GM12873 (cell line): ENCODE data around the gene KIAA0319L.
A peak's percentile ranks its signal among the peaks of the same experiment; 100 is the strongest.

Source experiments
- CTCF ChIP-seq: IDR thresholded peaks from 2 replicates; pipeline ENCODE4 v1.5.1; 2012; ENCODE audit warnings: low read depth, mild to moderate bottlenecking, moderate library complexity, low read length, control low read depth; ENCODE audit not compliant: insufficient read depth; ENCODE audit errors: missing control alignments

KIAA0319L gene

GRCh38 chr1:35466120-35466519, 91.1 kb downstream of the KIAA0319L start:
- TF ChIP-seq CTCF, result no peak

GRCh38 chr1:35463232-35463631, 94.0 kb downstream of the KIAA0319L start:
- TF ChIP-seq CTCF, result no peak

DNA sequence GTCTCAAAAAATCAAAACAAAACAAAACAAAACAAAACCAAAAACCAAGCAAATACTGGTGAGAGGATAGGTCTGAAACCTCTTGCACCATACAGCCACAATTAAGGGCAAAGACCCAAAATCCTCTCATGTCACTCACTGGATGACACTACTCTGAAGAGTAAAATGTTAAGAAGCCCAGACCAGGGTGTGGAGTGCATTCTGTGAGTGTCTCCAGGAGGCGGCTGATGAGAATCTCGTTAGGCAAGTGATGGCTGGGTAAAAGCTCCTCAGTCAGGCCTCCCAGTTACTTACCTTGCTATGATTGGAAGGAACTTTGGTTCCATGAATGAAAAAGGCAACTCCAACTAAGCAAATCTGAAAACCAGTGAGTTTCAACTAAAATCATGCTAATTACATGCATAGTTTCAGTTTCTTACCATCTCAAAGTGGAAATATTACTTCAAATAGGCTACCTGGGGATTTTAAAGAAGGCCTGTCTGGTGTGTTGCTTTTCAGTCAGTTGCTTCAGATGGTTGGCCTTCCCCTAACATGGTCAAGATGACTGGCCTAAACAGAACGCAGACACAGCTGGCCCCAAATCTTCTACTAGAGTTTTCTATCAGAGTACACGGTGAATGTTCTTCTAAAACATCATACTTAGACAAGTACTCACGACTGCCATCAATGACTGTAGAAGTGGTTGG, 95.1 kb downstream of the KIAA0319L start:
- TF ChIP-seq CTCF, result no peak

- no peak for TF ChIP-seq CTCF
Observed at GRCh38 chr1:35460796-35461195, 96.4 kb downstream of the KIAA0319L start.

GRCh38 chr1:35454616-35455015, 102.6 kb downstream of the KIAA0319L start:
- TF ChIP-seq CTCF, result peak; percentile 25

- no peak for TF ChIP-seq CTCF
Observed at GRCh38 chr1:35454176-35454575, 103.0 kb downstream of the KIAA0319L start.

DNA sequence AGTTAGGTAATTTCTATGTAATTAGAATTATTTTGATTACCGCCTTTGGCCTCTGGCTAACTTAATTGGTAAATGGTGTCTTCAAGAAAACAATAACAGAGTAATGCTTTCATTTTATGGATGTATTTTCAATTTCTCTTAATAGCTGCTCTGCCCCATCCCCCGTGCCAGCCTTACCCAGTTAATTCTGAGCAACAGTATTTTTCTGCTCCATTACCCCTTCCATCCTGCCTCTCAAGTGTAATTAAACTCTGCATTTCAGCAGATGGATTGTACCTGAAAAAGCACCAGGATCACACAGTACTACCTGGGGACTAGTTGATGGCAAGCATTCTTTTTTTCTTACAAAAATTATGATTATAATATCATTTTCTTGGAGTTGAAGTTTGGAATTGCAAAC, 104.2 kb downstream of the KIAA0319L start:
- TF ChIP-seq CTCF, result no peak
